Activated T-cell treated with anti-CD3 and anti-CD28 coated beads, Interleukin-2, amount 50 U/mL, for 48 hours (primary cell): ENCODE data around the gene MRPL27.
"Not testable (repeated sequence)": the region's sequence is repeated elsewhere in the genome, so short reads cannot be mapped to it uniquely, and the experiment has no call there.

ENCODE experiments used
- DNase-seq, 2 experiments: peaks; one replicate each; pipeline ENCODE4 v3.0.0-alpha.2; 2020

MRPL27 gene

DNA sequence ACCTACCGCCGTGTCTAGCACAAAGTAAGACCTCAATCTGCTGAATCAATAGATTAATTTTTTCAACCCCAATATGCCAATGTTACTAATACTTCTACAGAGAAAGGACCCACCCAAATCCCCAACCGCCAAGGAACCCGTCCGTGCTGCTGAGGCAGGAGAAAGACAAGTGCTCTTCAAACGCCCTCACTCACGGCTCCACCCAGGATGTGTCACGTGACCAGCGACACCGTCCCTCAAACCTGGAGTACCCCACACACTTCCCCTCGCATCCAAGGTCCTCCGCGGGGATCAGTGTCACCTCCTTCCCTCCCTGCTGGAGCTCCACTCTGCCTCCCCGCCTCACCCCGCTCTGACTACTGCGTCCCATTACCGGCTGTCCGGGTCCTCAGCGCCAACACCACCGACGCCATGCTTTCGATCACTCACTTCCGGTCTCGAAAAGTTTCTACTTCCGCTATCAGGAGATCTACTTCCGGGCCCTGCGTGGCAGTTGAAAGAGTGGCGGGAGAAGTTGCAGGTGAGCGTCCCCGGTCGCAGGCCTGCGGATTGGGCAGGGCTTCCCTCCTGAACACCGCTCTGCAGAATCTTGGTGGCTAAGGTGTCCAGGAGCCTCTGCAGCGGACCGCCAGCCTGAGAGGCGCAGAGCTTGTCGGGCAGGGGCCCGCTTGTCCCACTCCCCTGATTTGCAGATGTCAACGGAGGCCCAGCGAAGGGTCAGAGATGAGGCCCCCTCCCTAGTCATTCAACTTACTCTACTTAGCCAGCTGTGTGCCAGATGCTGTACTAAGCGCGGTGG lies at the start of gene MRPL27, which contains the start of gene EME1:
TSS of gene MRPL27 (minus strand) at position 427 of the 799 bp plus-strand sequence. CDS start at position 413, 14 bp downstream.
TSS of gene EME1 (plus strand) at position 472 of the 799 bp plus-strand sequence. CDS start 1,980 bp downstream, outside the sequence.
- peak; percentile 90 for DNase-seq

GRCh38 chr17:50422738-50423137 lies 49.8 kb upstream of the MRPL27 start:
- DNase-seq, result no peak

DNA sequence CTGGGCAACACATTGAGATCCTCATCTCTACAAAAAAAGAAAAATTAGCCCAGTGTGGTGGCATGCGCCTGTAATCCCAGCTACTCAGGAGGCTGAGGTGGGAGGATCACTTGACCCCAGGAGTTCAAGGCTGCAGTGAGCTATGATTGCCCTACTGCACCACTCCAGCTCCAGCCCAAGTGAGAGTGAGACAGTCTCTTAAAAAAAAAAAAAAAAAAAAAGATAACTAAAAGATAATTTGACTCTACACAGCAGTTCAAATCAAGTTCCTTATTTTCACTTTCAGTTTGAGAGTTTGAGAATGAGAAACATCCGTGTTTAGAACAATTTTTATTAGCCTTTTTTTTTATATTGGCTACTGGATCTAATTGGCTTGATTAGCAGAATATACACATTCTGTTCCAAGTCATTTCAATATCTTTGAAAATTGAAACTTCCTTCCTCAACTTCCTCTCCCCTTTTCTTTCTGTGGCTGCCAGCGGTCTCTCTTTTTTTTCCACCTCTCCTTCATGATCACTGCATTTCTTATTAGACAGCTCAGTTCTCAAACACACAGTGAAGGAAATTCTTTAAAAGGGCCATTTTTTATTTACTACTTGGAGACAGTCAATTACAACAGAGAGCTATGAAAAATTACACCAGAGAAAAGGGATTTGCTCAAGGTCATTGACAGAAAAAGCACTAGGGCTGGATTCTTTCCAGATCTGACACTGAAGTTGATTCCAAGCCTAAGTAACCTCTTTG lies 48.5 kb upstream of the MRPL27 start:
- DNase-seq, result no peak

- DNase-seq, result no peak
Observed at GRCh38 chr17:50420419-50421112, 47.6 kb upstream of the MRPL27 start.

- not testable (repeated sequence) for DNase-seq
Observed at GRCh38 chr17:50419577-50419976, 46.6 kb upstream of the MRPL27 start.

GRCh38 chr17:50414808-50415207 lies 41.8 kb upstream of the MRPL27 start:
- DNase-seq, result no peak

GRCh38 chr17:50412188-50412732 lies 39.3 kb upstream of the MRPL27 start:
- DNase-seq, result no peak

DNA sequence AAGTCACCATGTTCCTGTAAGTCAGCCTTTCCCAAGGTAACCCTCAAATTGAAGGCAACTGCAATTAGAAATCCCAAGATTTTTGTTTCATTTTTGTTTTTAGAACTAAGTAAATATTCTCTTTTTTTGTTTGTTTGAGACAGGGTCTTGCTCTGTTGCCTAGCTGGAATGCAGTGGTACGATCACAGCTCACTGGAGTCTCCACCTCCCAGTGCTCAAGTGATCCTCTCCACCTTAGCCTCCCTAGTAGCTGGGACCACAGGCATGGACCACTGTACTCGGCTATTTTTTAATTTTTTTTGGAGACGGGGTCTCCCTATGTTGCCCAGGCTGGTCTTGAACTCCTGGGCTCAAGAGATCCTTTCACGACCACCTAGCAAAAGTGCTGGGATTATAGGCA lies 34.9 kb upstream of the MRPL27 start:
- no peak for DNase-seq

DNA sequence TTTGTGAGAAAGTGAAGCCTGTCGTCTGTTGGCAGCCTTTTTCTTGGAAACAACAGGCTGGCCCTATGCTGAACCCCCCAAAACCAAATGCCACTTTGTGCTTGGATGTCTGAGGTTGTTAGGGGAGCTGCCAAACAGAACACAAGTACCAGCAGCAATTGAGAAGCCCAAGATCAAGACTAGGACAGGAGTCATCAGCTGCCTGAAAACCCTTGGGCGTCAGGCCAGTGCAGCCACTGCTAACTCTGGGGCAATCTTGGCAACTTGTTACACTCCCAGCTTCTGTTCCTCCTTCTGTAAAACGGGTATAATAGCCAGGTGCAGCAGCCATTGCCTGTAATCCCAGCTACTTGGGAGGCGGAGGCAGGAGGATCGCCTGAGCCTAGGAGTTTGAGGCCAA lies 33.6 kb upstream of the MRPL27 start:
- no peak for DNase-seq

DNA sequence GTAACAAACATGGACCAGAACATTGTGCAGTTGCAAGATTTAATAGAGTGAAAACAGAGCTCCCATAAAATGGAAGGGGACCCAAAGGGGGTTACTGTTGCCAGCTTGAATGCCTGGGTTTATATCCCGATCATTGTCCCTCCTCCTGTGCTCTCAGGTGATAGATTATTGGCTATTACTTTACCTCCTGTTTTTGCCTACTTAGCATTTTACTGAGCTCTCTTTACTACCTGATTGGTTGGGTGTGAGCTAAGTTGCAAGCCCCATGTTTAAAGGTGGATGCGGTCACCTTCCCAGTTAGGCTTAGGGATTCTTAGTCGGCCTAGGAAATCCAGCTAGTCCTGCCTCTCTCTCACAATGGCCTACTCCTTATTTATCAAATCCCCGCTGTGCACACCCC lies 32.4 kb upstream of the MRPL27 start:
- not testable (repeated sequence) for DNase-seq

DNA sequence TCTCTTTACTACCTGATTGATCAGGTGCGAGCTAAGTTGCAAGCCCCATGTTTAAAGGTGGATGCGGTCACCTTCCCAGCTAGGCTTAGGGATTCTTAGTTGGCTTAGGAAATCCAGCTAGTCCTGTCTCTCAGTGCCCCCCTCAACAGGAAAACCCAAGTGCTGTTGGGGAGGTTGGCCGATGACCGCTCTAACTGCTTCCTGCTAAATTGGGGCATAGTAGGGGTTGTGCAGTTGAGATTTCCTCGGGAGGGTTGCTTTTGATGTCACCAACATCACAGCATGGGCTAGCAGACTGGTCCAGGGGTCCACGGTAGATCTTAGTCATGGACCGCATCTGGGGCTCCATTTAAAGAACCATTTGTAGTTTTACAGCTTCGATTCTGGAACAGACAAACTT lies 26.6 kb upstream of the MRPL27 start:
- DNase-seq, result not testable (repeated sequence)

- not testable (repeated sequence) for DNase-seq
Observed at GRCh38 chr17:50398672-50399071, 25.7 kb upstream of the MRPL27 start.

GRCh38 chr17:50397919-50398285 lies 24.9 kb upstream of the MRPL27 start:
- DNase-seq, result peak in 1 of 2 experiments; percentile 22

GRCh38 chr17:50397111-50397918 lies 24.3 kb upstream of the MRPL27 start, which contains the start of gene LRRC59:
TSS of gene LRRC59 (minus strand) at chr17:50397523. CDS start at chr17:50397317, 206 bp downstream.
- DNase-seq, result peak; percentile 96 to 97

DNA sequence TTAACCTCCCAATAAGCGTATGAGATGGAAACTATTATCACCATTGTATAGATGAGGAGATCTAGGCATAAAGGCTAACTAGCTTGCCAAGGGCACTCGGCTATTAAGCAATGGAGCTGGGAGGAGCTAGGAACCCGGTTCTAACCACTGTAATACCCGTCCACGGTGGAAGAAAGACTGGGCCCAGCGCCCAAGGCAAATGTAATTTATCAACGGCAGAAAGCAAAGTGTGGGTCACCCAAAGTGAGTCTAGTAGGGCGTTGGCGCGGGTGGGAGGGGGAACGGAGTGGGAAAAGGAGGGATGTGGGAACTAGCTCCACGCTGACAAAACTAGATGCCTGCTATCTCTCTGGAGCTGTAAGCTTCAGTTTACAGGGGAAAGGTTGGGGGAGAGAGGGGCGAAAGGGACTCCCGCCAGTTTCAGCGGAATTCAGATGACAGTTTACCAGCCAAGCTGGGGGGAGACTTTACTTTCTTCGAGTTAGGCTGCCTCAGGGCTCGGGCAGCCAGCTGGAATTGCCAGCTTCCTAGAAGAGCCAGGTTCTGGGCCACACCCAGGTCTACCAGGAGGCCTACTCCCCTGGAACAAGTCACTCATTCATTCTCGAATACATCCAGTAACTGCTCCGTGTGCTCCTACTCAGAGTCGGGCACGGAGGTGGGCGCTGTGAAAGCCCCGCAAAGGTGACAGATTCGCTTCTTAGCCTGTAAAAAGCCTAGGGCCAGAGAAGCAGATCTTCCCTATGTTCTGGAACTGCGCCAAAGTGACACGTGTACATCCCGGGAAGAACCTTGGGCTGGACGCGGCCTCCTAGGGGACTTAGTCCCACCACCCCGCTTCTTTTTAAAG lies 23.5 kb upstream of the MRPL27 start:
- peak in 1 of 2 experiments; percentile 51 for DNase-seq

- DNase-seq, result no peak
Observed at GRCh38 chr17:50394711-50395110, 21.7 kb upstream of the MRPL27 start.

DNA sequence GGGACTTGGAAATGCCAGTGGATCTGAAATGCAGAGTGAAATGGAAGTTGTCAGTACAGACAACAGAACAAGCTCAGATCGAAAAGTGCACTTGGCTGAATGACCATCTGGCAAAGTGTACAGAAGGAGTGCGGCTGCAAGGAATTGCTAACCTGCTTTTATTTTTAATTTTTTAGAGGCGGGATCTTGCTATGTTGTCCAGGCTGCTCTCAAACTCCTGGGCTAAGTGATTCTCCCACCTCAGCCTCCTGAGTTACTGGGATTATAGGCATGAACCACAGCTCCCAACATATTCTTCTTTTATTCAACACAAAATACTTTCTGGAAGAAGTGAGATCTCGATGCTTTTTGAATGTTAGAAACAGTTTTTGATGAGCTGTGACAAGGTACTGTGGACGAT lies 20.7 kb upstream of the MRPL27 start:
- DNase-seq, result no peak

DNA sequence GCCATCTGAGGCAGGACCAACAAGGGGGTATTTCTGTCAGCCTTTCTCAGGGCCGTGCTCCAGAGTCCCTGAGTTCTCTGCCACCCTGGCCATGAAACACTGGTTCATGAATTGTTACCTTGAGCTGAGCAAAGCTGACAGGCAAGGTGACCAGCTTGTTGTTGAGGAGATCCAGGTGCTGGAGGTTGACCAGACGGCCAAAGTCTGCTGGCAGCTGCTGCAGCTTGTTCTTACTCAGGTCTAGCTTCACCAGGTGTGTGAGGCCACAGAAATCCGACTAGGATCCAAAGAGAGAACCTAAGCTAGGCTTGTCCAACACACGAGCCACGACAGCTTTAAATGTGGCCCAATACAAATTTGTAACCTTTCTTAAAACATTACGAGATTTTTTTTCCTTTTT lies 19.6 kb upstream of the MRPL27 start:
- DNase-seq, result no peak

DNA sequence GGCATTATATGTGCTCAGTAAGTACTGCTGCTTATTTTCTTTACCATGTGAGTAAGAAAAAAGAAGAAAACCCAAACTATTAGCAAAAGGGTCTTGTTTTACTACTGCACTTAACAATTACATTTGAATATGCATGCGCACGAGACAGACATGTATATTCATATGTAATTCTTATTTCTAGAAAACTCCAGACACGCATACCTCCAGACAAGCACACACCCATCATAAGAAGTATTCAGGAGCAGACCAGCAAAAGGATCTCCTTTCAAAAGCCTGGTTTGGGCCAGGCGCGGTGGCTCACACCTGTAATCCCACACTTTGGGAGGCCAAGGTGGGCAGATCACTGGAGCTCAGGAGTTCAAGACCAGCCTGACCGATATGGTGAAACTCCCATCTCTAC lies 16.6 kb upstream of the MRPL27 start:
- no peak for DNase-seq

GRCh38 chr17:50388728-50389127 lies 15.7 kb upstream of the MRPL27 start:
- no peak for DNase-seq

GRCh38 chr17:50386510-50386909 lies 13.5 kb upstream of the MRPL27 start:
- DNase-seq, result no peak
